ENCODE data around the gene SDF2.

SDF2 gene

DNA sequence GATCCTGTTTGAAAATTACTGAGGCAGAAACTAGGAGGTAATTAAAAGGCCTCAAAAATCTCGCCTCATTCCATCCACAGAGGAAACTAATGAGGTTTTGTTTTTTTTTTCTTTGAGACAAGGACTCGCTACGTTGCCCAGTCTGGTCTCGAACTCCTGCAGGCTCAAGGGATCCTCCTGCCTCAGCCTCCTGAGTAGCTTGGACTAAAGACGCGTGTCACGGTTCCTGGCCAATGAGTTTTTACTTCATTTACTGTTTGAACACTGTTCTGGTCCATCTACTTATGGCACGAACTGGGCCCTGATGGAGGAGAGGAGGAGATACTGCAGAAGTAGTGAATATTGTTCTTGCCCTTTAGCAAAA, 16.1 kb downstream of the SDF2 start:
- peak overlapping the region; percentile 93 for H3K4me2 ChIP-seq (ENCODE audit: low read length)
- TF ChIP-seq, protein P1, sequence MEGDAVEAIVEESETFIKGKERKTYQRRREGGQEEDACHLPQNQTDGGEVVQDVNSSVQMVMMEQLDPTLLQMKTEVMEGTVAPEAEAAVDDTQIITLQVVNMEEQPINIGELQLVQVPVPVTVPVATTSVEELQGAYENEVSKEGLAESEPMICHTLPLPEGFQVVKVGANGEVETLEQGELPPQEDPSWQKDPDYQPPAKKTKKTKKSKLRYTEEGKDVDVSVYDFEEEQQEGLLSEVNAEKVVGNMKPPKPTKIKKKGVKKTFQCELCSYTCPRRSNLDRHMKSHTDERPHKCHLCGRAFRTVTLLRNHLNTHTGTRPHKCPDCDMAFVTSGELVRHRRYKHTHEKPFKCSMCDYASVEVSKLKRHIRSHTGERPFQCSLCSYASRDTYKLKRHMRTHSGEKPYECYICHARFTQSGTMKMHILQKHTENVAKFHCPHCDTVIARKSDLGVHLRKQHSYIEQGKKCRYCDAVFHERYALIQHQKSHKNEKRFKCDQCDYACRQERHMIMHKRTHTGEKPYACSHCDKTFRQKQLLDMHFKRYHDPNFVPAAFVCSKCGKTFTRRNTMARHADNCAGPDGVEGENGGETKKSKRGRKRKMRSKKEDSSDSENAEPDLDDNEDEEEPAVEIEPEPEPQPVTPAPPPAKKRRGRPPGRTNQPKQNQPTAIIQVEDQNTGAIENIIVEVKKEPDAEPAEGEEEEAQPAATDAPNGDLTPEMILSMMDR (IDR thresholded peaks at IDR 0.05): no peak
- H3K4me1 ChIP-seq: peaks cover 16% of the 10 kb centered on the region

DNA sequence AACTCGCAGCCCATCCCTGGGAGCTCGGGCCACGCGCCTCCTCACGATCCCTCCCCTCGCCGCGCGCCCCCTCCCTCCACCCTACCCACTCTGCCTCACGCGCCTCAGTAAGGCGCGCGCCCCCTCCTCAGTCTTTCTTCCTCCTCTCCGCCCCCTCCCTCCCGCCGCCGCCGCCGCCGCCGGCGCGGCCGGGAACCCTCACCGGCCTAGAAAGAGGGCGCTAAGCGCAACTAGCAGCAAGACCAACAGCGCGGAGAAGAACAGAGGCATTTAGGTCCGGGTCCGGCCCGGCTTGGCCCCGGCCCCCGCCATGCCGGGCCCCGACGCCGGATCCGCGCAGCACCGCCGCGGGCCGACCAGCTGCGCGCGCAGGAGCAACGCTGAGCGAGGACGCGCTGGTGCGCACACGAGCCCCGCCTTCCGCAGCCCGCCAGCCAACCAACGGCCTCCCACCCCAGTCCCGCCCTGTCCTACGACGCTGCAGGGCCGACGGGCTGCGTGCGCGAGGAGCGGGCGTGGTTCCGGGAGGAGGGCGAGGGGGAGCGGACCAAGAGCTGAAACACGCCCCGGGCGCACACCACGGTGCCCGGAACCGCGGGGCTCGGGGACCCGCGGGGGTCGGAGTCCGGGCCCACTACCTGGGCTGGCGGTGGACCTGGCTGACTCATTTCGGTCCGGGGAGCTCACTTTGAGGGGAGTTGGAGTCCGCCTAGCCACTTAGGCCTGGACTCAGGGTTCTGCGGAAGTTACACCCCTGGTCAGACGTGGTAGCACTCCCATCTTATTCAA, 16.7 kb downstream of the SDF2 start, which contains the start of gene BLTP2:
TSS of gene BLTP2 (minus strand) at position 372 of the 789 bp plus-strand sequence. CDS start at position 270, 102 bp downstream.
- Histone ChIP-seq H3K9ac (peak within 1 kb of the TSS; percentile 64), H3K27ac (peak within 1 kb of the TSS; percentile 88), H3K9me3 (ENCODE audit: control insufficient read depth, low read length) (no peaks in the 10 kb centered on the region), H3K4me2 (ENCODE audit: low read length) (peak within 1 kb of the TSS; percentile 93), H3K4me3 (ENCODE audit: low read depth, low read length) (peak within 1 kb of the TSS; percentile 63), H3K27me3 (ENCODE audit: control insufficient read depth, insufficient read depth, low read length) (no peaks in the 10 kb centered on the region), H3K4me1 (peaks cover 16% of the 10 kb centered on the region), H2AFZ (peak within 1 kb of the TSS; percentile 91), H3K36me3 (ENCODE audit: control insufficient read depth, insufficient read depth, low read length) (no peaks in the 10 kb centered on the region), H3K79me2 (peaks cover 27% of the 10 kb centered on the region)
- TF ChIP-seq, protein P1 (IDR thresholded peaks at IDR 0.05): no peak

More for the DNA sequence above, 16.1 kb downstream of the SDF2 start:
- Histone ChIP-seq H3K27ac (peak overlapping the region; percentile 88), H3K4me3 (ENCODE audit: low read depth, low read length) (peak overlapping the region; percentile 63), H3K36me3 (ENCODE audit: control insufficient read depth, insufficient read depth, low read length) (no peaks in the 10 kb centered on the region), H3K9me3 (ENCODE audit: control insufficient read depth, low read length) (no peaks in the 10 kb centered on the region), H3K27me3 (ENCODE audit: control insufficient read depth, insufficient read depth, low read length) (no peaks in the 10 kb centered on the region), H3K79me2 (peaks cover 27% of the 10 kb centered on the region), H2AFZ (peak overlapping the region; percentile 68), H3K9ac (no peak overlapping the region)

DNA sequence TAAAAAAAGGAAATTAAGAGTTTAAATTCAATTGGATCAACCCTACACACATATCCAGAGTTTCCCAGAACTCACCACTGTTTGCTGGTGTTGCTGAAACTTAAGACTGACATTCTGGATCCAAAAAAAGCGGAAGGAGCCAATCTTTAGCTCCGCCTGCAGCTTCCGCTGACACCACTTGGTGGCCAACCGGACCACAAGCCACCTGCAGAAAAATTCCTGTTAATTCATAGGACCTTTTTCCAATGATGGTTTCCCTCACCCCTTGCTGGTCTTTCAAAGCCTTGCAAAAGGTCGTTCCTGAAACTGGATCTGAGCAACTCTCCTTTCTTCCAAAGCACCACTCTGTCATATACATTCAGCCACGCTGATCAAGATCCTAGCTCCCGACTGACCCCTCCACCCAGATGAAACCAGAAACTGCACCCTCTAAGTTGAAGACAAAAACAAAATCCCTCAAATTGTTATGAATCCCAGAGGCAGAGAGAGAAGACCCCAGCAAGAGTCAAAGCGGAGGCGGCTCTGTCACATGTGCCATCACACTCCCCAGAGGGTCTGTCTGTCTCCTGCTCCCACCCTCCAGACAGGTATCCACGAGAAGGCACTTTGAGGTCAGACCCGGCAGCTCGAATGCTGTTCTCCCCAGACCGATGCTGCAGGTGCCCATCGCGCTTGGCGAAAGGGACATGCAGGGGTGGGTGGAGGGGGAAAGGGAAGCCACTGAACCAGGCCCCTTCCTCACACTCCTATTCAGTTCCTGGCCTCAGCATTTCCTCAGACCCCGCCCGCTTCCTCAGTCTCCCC, 17.5 kb downstream of the SDF2 start:
- H3K36me3 ChIP-seq (ENCODE audit: control insufficient read depth, insufficient read depth, low read length): no peaks in the 10 kb centered on the region

DNA sequence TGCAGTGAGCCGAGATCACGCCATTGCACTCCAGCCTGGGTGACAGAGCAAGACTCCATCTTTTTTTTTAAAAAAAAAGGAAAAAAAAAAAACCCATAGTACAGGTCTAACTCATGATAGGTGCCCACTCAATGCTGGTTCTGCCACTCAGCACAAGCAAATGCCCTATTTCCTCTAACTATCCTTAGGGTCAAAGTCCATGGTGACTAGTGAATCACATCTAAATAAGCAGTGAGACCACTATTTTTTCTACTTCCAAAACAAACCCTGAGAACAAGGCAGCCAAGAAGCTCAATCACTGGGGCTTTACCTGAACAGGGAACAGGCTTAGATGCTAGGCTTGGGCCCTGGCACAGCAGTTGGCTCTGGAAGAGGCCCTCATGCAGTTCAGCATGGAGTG, 20.1 kb downstream of the SDF2 start:
- Histone ChIP-seq H3K27ac (no peak overlapping the region), H3K36me3 (ENCODE audit: control insufficient read depth, insufficient read depth, low read length) (no peaks in the 10 kb centered on the region)

More for the DNA sequence above, 17.5 kb downstream of the SDF2 start:
- peak overlapping the region; percentile 91 for H2AFZ ChIP-seq
- H3K4me2 ChIP-seq (ENCODE audit: low read length): peak overlapping the region; percentile 78
- no peaks in the 10 kb centered on the region for H3K27me3 ChIP-seq (ENCODE audit: control insufficient read depth, insufficient read depth, low read length)
- H3K9ac ChIP-seq: peak overlapping the region; percentile 64
- TF ChIP-seq, protein P1 (IDR thresholded peaks at IDR 0.05): peak; percentile 52
- H3K4me1 ChIP-seq: peaks cover 16% of the 10 kb centered on the region
- H3K79me2 ChIP-seq: peaks cover 27% of the 10 kb centered on the region
- no peaks in the 10 kb centered on the region for H3K9me3 ChIP-seq (ENCODE audit: control insufficient read depth, low read length)
- H3K4me3 ChIP-seq (ENCODE audit: low read depth, low read length): peak overlapping the region; percentile 61
- peak overlapping the region; percentile 64 for H3K27ac ChIP-seq

More for the DNA sequence above, 20.1 kb downstream of the SDF2 start:
- H2AFZ ChIP-seq: no peak overlapping the region
- peaks cover 22% of the 10 kb centered on the region for H3K79me2 ChIP-seq
- no peaks in the 10 kb centered on the region for H3K9me3 ChIP-seq (ENCODE audit: control insufficient read depth, low read length)
- no peaks in the 10 kb centered on the region for H3K27me3 ChIP-seq (ENCODE audit: control insufficient read depth, insufficient read depth, low read length)
- H3K9ac ChIP-seq: no peak overlapping the region
- no peak overlapping the region for H3K4me3 ChIP-seq (ENCODE audit: low read depth, low read length)
- no peak overlapping the region for H3K4me2 ChIP-seq (ENCODE audit: low read length)
- H3K4me1 ChIP-seq: peaks cover 11% of the 10 kb centered on the region
- TF ChIP-seq, protein P1 (IDR thresholded peaks at IDR 0.05): no peak
